Mucosa of stomach (tissue), 1 donor: ENCODE data around the gene SOCS7.

Experiments used
- H3K27me3 ChIP-seq: one replicate; pipeline ENCODE4 v1.7.0; 2013; ENCODE audit warnings: mild to moderate bottlenecking, low read length; ENCODE audit not compliant: control insufficient read depth, insufficient read depth
- H3K36me3 ChIP-seq: one replicate; pipeline ENCODE4 v1.7.0; 2013; ENCODE audit warnings: low read length; ENCODE audit not compliant: control insufficient read depth, insufficient read depth
- H3K4me1 ChIP-seq: one replicate; pipeline ENCODE4 v1.7.0; 2013; ENCODE audit warnings: mild to moderate bottlenecking, low read length; ENCODE audit not compliant: control insufficient read depth, insufficient read depth
- H3K4me3 ChIP-seq: one replicate; pipeline ENCODE4 v1.7.0; 2013; ENCODE audit warnings: low read length
- H3K9ac ChIP-seq: one replicate; pipeline ENCODE4 v1.7.0; 2013; ENCODE audit warnings: mild to moderate bottlenecking, low read length, moderate library complexity
- H3K9me3 ChIP-seq: one replicate; pipeline ENCODE4 v1.7.0; 2013; ENCODE audit warnings: mild to moderate bottlenecking, low read length, moderate library complexity; ENCODE audit not compliant: control insufficient read depth
- donor health status: Pancreatic carcinoma.

SOCS7 gene

DNA sequence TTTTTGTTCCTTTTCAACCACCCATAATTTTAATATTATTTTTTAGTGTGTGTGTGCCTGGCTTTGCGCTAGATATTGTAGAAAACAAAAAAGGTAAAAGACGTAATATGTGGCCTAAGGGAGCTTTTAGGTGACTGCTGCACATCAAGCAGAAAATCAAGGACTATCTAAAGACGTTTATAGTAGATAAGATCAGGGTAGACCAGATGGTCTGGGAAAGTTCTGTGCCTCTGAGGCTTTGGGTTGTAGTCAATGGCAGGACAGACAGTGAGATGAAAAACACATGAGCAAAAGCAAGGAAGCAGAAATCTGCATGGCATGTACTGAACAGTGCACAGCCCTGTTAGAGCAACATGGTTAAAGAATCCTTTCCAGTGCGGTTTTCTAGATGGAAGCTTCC, 49.8 kb downstream of the SOCS7 start:
- Histone ChIP-seq H3K27me3 (no peaks in the 10 kb centered on the region), H3K36me3 (peaks cover 3% of the 10 kb centered on the region), H3K9ac (no peak overlapping the region), H3K4me1 (no peaks in the 10 kb centered on the region), H3K9me3 (no peaks in the 10 kb centered on the region), H3K4me3 (no peak overlapping the region)

DNA sequence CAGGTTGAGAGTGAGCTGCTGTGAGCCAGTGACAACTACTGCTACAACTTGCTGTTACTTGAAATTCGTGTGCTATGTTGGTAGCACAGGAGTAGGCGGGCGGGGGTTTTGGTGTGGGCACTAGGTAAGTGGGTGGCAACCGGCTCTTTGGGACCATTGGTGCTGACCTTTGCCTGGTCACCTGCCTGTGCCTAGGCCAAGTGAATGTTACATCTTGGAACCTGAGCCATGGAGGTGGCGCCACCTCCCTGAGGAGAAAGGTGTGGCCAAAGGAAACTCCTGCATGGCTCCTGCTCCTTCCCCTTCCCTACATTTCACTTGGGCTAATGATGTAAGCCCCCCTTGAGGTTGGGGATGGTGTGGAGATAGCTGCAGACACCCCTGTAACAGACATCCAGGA, 51.3 kb downstream of the SOCS7 start:
- Histone ChIP-seq H3K4me1 (no peaks in the 10 kb centered on the region), H3K4me3 (no peak overlapping the region), H3K27me3 (no peaks in the 10 kb centered on the region), H3K9me3 (no peaks in the 10 kb centered on the region), H3K9ac (no peak overlapping the region), H3K36me3 (peaks cover 3% of the 10 kb centered on the region)

GRCh38 chr17:38403491-38403890, 51.8 kb downstream of the SOCS7 start:
- peaks cover 3% of the 10 kb centered on the region for H3K36me3 ChIP-seq
- no peaks in the 10 kb centered on the region for H3K4me1 ChIP-seq
- no peaks in the 10 kb centered on the region for H3K9me3 ChIP-seq
- H3K9ac ChIP-seq: no peak overlapping the region
- H3K27me3 ChIP-seq: no peaks in the 10 kb centered on the region
- H3K4me3 ChIP-seq: no peak overlapping the region

- Histone ChIP-seq H3K9ac (no peak overlapping the region), H3K9me3 (no peaks in the 10 kb centered on the region)
These were observed 52.7 kb downstream of the SOCS7 start for GRCh38 chr17:38404174-38404943.

DNA sequence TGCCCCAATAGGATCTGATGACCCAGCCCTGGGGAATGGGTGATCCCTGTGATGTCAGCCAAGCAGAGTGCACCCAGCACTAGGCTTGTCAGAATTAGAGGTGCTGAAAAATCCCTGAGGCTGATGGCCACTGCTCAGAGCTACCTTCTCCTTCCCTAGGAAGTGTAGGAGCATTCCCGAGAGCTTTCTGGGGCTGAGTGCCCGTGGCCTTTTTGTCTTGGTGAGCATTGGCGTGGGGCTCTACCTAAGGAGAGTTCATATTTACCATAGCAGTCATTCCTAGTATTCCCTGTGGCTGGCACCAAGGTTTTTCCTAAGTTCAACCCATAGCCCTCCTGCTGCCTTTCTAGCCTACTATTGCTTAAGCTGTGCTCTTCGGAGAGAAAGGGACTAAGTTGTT, 54.0 kb downstream of the SOCS7 start:
- no peaks in the 10 kb centered on the region for H3K9me3 ChIP-seq
- H3K4me1 ChIP-seq: no peaks in the 10 kb centered on the region
- no peak overlapping the region for H3K4me3 ChIP-seq
- no peak overlapping the region for H3K9ac ChIP-seq
- H3K36me3 ChIP-seq: no peaks in the 10 kb centered on the region
- H3K27me3 ChIP-seq: no peaks in the 10 kb centered on the region

More at GRCh38 chr17:38404174-38404943, 52.7 kb downstream of the SOCS7 start:
- Histone ChIP-seq H3K4me3 (no peak overlapping the region), H3K4me1 (no peaks in the 10 kb centered on the region), H3K27me3 (no peaks in the 10 kb centered on the region), H3K36me3 (peaks cover 3% of the 10 kb centered on the region)

DNA sequence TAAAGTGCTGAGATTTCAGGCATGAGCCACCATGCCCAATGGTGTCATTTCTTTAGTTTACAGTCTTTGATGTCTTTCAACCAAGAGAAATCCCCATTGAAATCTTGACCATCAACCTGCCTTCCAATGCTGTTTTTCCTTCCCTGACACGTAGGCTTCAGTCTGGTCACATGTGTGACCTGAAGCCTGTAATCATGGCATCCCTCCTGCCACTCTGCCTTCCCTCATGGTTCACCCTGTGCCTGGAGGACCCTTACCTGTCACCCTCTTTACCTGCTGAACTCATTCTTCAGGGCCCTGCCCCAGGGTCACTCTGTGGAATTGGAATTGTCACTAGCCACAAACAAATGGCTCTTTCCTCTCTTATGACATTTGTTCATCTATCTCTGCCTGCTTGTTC, 58.6 kb downstream of the SOCS7 start:
- Histone ChIP-seq H3K27me3 (peaks cover 9% of the 10 kb centered on the region), H3K36me3 (no peaks in the 10 kb centered on the region), H3K9ac (no peak overlapping the region), H3K9me3 (no peaks in the 10 kb centered on the region), H3K4me1 (no peaks in the 10 kb centered on the region), H3K4me3 (no peak overlapping the region)

DNA sequence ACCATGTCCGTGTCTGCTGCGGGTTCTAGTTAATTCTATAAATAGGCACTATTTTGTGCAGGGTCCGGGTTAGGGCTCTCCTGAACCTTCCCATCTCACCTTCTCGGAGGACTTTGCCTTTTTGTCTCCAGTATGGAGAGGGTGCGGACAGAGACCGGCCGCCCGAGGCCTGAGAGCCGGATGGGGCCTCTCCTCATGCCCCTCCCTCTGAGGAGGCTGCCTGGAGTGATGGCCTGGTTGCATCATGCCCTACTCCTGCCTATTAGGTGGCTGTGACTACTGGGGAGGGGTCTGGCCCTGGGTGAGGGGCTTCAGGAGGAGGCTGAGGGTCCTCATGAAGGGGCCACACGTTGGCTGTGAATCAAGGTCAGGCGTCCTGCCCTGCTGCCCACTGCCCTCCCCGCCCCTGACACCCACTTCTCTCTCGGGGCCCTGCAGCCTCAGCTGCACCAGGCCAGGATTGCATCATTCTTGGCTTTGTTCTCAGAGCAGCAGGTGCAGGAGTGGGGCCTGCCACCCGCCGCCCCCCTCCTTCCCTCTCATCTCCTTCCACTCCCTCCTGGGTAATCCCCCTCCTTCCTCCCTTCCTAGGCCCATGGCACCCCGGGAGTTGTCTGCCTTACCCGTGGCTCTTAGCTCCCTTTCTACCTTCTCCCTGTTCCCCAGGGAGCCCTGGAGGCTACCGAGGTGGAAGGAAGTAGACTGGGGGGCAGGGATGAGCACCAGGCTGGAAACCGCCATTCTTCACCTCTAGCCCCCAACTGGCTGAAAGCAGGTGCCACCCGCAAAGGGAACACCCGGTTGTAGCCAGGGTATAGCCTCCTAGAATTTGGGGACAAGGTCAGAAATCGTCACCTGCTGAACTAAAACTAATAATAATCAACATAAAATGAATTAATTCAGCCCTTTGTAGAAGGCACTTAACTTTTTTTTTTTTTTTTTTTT, 63.9 kb downstream of the SOCS7 start:
- peaks cover 49% of the 10 kb centered on the region for H3K27me3 ChIP-seq

DNA sequence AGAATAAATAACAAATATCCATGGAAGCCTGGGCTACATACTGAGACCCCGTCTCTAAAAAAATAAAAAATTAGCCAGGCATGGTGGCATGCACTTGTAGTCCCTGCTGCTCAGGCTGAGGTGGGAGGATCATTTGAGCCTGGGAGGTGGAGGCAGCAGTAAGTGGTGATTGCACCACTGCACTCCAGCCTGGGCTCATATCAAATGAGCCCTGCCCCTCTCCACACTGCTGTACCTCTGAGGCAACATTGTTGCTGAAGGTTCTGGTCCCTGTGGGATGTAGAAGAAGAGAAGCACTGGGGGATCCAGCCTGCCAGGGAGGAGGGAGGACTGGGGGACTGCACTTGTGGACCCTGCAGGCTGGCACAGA, 65.2 kb downstream of the SOCS7 start:
- Histone ChIP-seq H3K27me3 (peaks cover 59% of the 10 kb centered on the region), H3K4me1 (no peaks in the 10 kb centered on the region), H3K9ac (no peak overlapping the region), H3K4me3 (no peak overlapping the region), H3K36me3 (no peaks in the 10 kb centered on the region), H3K9me3 (no peaks in the 10 kb centered on the region)

More for the DNA sequence above, 63.9 kb downstream of the SOCS7 start:
- no peaks in the 10 kb centered on the region for H3K36me3 ChIP-seq
- no peaks in the 10 kb centered on the region for H3K9me3 ChIP-seq
- H3K4me1 ChIP-seq: no peaks in the 10 kb centered on the region
- no peak overlapping the region for H3K4me3 ChIP-seq
- no peak overlapping the region for H3K9ac ChIP-seq

GRCh38 chr17:38417210-38417951, 65.7 kb downstream of the SOCS7 start:
- H3K9me3 ChIP-seq: no peaks in the 10 kb centered on the region
- H3K4me1 ChIP-seq: peaks cover 2% of the 10 kb centered on the region
- no peaks in the 10 kb centered on the region for H3K36me3 ChIP-seq
- no peak overlapping the region for H3K9ac ChIP-seq
- H3K27me3 ChIP-seq: peaks cover 64% of the 10 kb centered on the region
- no peak overlapping the region for H3K4me3 ChIP-seq

GRCh38 chr17:38418062-38418692, 66.5 kb downstream of the SOCS7 start:
- Histone ChIP-seq H3K9ac (no peak overlapping the region), H3K4me1 (peaks cover 4% of the 10 kb centered on the region), H3K36me3 (no peaks in the 10 kb centered on the region), H3K27me3 (peaks cover 68% of the 10 kb centered on the region), H3K4me3 (no peak overlapping the region), H3K9me3 (no peaks in the 10 kb centered on the region)

DNA sequence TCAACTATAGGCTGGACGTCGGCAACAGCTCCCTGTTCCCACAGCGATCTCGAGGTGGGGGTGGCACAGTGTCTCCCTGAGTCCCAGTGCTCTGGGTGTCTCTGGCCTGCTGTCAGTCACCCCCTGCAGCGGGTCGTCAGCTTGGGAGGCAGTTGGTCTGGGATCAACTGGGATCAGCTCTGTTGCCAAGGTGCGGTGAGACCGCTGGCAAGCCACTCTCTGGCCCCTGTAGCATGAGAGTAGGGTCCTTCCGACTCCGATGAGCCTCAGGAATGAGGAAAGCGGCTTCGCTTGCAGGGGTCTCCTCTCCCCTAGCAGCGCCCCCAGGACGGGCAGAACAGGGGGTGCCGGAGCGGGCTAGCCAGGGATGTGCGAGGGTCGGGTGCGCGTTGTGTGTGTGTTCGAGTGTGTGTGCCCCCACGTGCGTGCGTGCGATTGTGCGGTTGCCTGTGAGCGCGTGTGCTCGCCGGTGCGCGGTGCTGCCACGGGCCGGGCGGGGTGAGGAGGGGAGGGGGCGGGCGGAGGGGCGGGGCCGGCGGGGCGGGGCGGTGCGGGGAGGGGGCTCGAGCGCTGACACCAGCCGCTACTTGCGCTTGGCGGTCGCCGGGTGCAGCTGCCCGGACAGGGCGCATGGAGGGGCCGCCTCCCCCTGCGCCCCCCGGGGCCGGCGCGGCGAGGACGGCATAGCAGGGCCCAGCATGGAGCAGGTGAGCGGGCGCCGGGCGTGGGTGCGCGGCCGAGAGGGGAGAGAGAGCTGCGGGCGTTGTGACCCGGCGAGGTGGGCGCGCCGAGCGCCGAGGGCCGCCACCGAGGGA, 67.3 kb downstream of the SOCS7 start:
- Histone ChIP-seq H3K36me3 (no peaks in the 10 kb centered on the region), H3K9me3 (no peaks in the 10 kb centered on the region), H3K4me3 (no peak overlapping the region), H3K9ac (no peak overlapping the region), H3K27me3 (peaks cover 64% of the 10 kb centered on the region), H3K4me1 (peaks cover 4% of the 10 kb centered on the region)
